Iris pigment epithelial cell (primary cell): ENCODE results near the gene PHLDA2.
A peak's percentile ranks its signal among the peaks of the same experiment; 100 is the strongest.
"Not testable (repeated sequence)": the region's sequence is repeated elsewhere in the genome, so short reads cannot be mapped to it uniquely, and the experiment has no call there.

Source experiments
- DNase-seq: peaks from one replicate; pipeline ENCODE4 v3.0.0-alpha.2; 2011; ENCODE audit warnings: low read depth

Gene PHLDA2

DNA sequence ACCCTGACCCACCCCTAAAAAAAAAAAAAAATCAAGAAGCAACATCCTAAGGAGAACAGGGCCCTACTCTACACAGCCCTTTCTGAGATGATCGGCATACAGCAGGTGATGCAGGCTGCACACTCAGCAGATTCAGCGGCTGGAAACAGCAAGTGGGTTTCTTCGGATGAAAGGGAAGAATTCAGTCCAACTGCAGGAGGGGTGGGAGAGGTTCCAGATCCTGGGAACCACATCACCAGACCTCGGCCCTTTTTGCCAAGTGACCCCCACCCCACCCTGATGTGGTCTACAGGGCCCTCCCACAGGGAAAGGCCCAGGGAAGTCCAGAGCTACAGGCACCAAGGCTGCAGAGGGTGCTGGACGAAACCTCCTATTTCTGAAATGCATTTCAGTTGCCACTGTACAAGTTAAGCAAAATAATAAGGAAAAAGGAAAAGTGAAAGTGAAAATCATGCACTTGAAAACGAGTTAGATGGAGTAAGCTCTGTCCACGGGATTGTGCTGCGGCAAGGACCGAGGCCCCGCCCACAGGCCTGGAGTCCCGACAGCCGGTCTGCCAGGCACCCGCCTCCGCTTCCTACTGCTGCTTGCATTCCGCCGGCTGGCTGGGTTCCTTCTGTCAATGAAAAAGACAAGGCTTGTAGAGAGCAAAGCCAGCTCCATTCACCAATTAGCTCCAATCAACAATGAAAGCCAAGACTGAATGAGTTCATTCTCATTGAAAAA, 16.0 kb upstream of the PHLDA2 start:
- DNase-seq, result peak; percentile 97

DNA sequence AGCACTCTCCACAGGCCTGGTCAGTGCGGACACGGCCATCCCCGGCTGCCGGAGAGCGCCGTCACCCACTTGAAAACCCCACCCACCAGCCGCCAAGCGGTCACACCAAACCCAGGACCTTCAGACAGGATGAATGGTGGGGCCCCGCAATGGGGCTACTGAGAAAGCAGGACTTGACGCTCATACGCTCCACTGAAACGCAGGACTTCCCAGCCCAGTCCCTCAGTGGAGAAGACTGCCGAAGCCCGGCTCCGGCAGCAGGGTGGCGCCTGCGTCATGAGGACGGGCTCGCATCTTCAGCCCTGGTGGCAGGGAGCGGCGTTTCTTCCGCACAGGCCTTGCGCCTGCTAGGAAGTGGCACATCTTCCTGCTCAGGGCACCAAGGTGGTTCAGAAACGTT, 15.3 kb upstream of the PHLDA2 start:
- DNase-seq, result no peak

DNA sequence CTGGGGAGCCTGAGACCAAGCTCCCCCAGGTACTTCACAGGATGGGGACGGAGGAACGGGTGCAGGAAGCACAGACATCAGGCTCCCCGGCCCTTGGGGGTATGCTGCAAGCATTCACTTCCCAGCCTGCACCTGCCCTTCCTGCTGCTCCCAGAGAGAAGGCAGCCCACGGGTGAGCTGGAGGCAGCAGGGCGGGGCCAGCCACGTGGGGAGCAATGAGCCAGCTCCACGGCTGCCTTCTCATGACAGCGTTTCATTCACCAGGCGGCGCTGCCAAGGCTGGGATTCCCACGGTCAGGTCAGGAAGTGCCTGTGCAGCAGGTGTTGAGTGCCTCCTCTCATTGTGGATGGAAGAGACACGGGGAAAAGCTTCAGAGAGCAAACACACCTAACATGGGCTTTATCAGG, 14.5 kb upstream of the PHLDA2 start:
- no peak for DNase-seq

DNA sequence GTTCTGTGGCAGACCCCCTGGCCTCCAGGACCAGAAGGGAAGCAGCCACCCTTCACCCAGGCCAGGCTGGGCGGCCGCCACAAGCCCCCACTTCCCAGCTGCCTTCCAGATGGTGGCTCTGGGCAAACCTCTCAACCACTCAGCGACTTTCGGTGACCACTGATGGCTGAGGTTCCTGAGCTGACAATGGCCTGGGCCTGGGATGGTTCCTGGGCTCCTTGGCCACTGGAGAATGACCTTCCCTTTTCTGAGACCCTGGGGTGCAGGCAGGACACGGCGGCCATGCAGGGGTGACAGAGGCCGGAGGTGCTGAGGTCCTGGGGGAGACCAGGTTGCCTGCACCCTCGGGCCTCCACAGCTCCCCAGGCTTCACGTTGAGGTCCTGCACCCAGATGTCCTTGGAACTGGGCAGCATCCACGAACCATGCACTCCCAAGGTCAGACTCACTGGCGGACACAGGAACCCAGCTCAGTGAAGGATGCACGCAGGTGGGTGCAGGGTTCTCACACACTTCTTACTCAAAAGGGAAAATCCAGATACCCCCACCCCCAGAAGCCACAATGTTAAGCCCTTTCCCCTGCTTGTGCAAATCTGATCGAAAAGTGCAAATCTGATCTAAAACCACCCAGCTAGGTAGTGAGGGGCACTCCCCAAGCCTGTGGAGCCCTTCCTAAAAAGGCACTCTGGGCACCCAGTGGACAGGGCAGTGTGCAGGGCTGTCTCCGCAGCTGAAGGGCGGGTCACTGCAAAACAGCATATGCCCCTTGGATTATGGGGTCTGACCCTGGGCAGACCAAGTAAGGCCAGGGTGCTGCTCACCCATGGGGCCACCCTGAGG, 13.9 kb upstream of the PHLDA2 start:
- DNase-seq, result no peak

- no peak for DNase-seq
Measured at GRCh38 chr11:2942447-2942846, 13.2 kb upstream of the PHLDA2 start.

DNA sequence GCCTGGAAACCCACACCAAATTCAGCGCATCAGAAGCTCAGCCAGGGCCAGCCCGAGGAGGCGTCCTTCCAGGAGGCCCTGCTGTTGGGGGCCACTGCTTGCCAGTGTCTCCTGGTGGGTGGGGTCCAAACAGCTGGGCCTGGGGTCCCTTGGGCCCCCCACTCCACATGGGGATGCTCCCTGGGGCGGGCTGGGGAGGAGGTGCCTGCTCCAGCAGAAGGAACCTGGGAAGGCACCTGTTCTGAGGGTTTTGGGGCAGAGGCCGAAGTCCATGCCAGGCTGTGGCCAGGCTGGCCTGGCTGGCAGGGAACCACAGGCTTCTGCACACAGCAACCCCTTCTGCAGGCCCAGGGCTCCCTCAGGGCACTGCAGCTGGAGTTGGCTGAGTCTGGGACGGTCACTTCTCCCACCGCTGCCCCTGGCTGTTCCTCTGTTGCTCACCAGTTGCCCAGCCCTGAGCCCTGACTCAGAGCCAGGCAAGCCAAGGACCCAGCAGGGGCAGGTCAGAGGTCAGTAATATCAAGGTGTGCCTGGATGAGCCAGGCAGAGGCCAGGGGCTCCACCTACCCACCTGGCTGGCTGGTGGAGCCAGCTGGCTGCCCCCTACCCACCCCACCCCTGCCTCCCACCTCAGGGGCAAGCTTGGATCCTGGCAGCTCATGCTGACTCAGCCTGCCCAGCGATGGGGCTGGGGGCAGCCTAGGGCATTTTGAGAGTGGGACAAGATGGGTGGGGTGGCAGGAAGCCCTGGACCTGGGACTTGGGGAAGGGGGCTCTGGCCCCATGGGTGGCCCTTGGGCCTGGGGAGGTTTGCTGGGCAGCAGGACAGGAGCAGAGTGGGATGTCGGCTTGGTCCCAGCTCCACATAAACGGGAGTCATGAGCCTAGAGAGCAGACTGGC, 12.0 kb upstream of the PHLDA2 start:
- no peak for DNase-seq

- no peak for DNase-seq
Measured at GRCh38 chr11:2940147-2940920, 11.1 kb upstream of the PHLDA2 start.

- not testable (repeated sequence) for DNase-seq
Measured at GRCh38 chr11:2938458-2939418, 9.5 kb upstream of the PHLDA2 start.

DNA sequence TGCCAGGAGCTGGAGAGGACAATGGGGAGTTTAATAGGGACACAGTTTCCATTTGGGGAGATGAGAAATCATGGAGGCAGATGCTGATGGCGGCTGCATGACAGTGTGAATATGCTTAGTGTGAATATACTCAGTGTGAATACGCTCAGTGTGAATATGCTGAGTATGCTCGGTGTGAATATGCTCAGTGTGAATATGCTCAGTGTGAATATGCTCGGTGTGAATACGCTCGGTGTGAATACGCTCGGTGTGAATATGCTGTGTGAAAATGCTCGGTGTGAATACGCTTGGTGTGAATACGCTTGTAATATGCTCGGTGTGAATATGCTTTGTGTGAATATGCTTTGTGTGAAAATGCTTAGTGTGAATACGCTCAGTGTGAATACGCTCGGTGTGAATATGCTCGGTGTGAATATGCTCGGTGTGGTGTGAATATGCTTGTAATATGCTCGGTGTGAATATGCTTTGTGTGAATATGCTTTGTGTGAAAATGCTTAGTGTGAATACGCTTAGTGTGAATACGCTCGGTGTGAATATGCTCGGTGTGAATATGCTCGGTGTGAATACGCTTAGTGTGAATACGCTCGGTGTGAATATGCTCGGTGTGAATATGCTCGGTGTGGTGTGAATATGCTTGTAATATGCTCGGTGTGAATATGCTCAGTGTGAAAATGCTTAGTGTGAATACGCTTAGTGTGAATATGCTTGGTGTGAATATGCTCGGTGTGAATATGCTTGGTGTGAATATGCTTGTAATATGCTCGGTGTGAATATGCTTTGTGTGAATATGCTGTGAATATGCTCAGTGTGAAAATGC, 8.6 kb upstream of the PHLDA2 start:
- not testable (repeated sequence) for DNase-seq

DNA sequence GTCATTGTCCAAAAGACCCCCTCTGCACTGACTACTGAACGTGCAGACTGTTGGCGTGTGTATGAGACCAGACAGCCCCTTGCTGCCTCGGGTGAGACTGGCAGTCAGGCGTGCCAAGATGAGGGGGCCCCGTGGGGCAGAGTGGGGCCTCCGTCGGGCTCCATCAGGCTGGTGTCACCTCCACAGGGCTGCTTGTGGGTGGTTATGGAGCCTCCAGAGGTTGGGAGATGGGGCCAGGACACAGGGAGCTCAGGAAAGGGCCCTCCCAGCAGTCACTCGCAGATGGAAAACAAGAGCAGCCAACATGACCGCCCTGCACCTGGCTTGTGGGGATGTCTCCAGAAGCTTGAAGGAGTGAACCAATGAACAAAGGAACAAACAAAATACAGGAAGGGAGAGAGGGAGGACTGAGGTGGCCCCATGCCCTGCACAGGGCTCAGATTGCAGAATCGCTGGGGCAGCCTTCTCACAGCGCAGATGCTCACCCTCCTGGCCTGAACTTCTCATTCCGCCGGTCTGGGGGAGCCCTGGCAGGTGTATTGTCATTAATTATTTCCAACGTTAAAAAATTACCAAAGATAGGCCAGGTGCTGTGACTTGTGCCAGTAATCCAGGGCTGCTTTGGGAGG, 5.5 kb upstream of the PHLDA2 start:
- no peak for DNase-seq

DNA sequence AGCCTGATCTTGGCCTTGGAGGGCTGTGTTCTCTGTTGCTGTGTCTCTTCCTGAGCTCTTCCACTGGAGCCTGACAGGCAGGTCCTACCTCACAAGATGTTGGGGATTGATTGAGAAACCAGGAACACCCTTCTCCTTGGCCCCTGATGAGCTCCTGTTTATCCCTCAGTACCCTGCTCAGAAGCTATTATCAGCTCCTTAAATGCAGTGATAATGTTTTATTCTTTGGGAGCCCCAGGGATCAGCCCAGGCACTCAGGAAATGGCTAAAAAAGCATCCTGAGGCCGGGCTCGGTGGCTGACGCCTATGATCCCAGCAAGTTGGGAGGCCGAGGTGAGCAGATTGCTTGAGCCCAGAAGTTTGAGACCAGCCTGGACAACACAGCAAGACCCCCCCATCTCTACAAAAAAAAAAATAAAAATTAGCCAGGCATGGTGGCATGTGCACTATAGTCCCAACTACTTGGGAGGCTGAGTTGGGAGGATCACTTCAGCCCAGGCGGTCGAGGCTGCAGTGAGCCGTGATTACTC, 4.9 kb upstream of the PHLDA2 start:
- DNase-seq, result no peak

DNA sequence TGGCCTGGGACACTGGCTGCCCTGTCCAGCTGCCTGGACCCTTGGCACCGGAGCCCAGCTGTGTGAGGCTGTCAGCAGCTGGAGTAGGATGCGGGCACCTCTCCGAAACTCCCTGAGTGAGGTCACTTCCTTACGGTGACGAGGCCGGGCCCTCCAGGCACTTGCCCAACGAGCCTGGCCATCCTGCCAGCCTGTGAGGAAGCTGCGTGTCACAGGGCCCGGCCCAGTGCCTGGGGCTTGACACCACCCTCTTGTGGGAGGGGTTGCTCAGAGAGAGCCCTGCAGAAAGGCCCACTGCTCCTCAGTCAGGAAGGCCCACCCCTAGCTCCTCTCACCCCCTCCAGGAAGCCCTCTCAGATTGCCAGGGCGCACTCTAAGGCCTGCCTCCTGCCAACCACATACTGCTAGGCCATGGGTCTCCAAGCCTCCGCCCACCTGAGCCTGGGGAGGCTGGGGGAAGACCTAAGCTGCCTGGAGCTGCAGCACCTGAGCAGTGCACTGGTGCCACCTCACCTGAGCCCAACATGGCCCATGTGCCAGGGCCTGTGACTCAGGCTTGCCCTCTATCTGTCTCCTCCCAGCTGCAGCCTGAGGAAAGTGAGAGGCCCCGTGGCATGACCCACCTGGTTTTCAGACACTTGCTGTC, 4.3 kb upstream of the PHLDA2 start:
- peak; percentile 53 for DNase-seq

- peak; percentile 54 for DNase-seq
Measured at GRCh38 chr11:2932850-2933251, 3.6 kb upstream of the PHLDA2 start.

DNA sequence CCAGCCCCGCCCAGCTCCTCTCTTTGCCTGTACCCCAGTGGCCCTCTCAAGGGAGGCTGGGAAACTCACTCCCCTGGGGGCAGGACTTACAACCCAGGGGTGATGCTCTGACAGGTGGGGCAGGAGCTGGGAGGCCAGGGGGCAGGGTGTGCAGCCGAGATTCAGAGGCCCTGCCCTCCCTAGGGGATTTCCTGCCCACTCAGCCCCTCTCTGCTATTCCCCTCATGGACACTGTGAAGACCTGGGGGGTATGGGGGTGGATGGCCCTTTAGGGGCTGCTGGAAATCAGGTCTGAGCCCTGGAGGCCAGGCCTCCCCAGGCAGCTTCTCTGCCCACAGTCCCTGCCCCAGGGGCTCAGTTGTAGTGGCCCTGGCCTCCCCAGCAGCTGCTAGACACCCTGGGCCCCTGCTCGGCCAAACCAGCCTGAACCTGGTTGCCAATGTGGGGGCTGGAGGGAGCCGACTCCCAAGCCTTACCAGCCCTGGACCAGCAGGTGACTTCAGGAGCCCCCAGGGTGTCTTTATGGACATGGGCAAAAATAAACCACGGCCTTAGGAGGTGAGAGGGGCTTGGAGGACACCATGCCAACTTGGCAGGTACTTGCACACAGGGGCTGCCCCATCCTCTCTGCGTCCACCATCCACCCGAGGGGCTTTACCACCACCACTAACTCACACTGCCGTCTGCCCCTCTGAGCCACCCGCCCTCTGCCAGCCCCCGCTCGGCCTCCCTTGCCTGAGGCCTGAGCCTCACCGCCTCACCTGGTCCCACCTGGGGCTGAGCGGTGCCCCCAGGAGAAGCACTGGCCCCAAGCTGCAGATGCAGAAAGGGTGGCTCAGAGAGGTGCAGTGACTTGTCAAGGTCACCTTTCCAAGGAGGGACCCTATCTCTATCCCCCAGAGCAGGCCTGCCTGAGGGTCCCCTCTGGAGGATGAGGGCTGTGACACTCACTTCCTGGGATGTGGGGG, 2.8 kb upstream of the PHLDA2 start:
- DNase-seq, result no peak

DNA sequence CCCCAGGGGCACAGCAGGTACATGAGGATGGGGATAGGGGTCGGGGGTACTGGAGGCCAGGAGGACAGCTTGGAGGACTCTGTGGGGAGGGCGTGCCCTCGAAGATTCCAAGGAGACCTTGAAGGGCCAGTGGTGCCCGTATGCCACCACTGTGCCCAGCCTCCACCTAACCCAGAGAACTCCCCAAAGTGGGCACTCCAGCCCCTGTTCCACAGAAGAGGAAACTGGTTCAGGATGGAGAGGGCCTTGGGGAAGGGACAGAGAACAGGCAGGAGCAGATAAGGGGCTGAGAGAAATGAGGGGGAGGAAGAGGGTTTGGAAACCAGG, 2.2 kb upstream of the PHLDA2 start:
- no peak for DNase-seq

DNA sequence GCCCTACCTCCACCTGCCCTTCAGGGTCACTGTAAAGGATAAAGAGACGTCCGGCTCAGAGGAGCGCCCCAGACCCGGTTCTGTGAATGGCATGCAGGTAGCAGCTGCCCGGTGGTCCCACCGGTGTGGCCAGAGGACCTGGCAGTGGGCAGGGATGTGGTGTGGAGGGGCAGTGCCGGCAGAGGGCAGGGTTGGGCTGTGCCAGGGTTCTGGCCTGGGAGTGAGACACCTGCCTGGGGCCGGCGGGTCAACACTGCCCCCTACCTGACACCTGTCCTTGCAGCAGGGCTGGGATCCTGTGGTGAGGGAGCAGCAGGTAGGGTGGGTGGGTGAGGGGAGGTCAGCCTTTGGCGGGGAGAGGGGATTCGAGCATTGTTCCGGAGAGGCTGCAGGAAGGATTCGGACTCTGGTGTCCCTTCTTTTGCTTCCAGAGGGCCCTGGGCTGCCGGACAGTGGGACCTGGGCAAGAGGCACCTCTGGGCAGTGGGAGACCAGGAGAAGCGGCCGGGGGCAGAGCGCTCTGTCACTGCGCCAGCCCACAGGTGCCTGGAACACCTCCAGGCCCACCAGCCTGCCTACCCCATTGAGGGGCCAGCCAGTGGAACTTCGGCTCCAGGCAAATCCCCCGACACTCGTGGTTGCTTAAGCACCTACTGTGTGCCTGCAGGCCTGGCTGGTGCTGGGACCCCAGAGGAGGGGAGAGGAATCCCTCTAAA, 1.6 kb upstream of the PHLDA2 start:
- DNase-seq, result peak; percentile 42
